ENCODE results near the gene ZCRB1.

DNA sequence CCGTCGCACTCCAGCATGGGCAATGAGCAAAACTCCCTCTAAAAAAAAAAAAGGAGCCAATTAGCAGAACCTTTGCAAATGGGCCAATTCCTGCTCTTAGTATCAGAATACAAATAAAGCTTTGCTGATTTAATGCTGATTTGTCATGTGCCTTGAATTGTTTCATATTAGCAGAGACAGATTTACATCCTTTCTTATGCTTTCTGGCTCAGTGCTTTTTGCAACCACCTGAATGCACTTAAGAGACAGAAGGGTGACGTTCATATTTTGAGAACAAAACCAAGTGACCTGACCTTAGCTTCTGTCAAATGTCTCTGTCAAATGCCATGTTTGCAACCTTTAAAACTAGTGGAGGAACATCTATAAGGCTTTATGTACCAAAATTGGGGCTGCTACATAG is 44.0 kb downstream of the ZCRB1 start:
- no peak for TF ChIP-seq FOS (IDR thresholded peaks at IDR 0.05; ENCODE audit: low read depth, low read length)
- TF ChIP-seq, protein P1, sequence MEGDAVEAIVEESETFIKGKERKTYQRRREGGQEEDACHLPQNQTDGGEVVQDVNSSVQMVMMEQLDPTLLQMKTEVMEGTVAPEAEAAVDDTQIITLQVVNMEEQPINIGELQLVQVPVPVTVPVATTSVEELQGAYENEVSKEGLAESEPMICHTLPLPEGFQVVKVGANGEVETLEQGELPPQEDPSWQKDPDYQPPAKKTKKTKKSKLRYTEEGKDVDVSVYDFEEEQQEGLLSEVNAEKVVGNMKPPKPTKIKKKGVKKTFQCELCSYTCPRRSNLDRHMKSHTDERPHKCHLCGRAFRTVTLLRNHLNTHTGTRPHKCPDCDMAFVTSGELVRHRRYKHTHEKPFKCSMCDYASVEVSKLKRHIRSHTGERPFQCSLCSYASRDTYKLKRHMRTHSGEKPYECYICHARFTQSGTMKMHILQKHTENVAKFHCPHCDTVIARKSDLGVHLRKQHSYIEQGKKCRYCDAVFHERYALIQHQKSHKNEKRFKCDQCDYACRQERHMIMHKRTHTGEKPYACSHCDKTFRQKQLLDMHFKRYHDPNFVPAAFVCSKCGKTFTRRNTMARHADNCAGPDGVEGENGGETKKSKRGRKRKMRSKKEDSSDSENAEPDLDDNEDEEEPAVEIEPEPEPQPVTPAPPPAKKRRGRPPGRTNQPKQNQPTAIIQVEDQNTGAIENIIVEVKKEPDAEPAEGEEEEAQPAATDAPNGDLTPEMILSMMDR (conservative IDR thresholded peaks at IDR 0.05; ENCODE audit: low read depth, low read length): no peak
- no peak for TF ChIP-seq POLR2A (IDR thresholded peaks at IDR 0.05; ENCODE audit: low read depth, low read length)
- TF ChIP-seq RAD21 (IDR thresholded peaks at IDR 0.05; ENCODE audit: low read length): no peak

Data from IMR-90 (cell line).